HG03159 (cell line): ENCODE results near the gene SVIL.
"Not testable (repeated sequence)": the region's sequence is repeated elsewhere in the genome, so short reads cannot be mapped to it uniquely, and the experiment has no call there.

ENCODE experiments used
- ATAC-seq: cut with Tn5 transposase; IDR thresholded peaks from one replicate; pipeline ENCODE4 v1.9.1; 2021; ENCODE audit warnings: mild to moderate bottlenecking, moderate library complexity; ENCODE audit not compliant: unreplicated experiment

The SVIL gene

GRCh38 chr10:29493697-29494096, 141.1 kb downstream of the SVIL start:
- no peak for ATAC-seq

DNA sequence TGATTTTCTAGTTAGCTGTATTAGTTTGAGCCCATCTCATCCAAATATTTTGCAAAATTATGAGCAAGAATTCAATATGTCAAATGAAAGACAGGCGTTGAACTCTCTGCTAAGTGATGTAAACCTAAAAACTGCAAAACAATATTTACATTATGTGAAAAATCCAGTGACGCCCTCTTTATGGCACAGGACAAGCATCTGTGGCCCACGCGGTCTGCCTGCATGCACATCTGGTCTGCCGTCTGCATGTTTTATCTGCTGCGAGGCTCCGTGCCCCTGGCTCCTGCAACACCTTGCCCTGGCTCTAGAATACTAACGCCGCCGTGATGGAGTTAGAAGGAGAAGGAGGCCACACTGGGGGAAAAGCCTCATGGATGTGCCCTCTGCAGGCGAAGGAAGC, 142.0 kb downstream of the SVIL start:
- ATAC-seq: no peak

DNA sequence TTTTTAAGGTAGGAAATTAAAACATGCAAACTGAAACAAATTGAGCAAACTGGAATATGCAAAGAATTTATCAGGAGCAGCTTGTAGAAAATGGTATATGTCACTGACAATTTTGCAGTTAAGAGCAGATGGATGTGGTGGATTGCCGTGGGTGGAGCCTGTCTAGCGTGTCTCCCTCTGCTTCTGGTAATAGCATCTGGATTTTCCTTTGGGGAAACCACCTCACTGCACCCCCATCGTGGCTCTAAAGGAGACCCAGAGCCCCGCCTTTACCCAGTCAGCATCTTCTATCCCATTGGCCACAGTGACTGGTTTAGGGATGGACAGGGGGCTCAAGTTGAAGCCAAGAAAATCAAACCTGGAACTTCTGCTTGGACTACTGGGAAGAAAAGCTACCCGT, 142.9 kb downstream of the SVIL start:
- ATAC-seq: no peak

- ATAC-seq: not testable (repeated sequence)
Measured at GRCh38 chr10:29490781-29491280, 143.9 kb downstream of the SVIL start.

GRCh38 chr10:29488471-29488870, 146.3 kb downstream of the SVIL start:
- ATAC-seq: not testable (repeated sequence)

DNA sequence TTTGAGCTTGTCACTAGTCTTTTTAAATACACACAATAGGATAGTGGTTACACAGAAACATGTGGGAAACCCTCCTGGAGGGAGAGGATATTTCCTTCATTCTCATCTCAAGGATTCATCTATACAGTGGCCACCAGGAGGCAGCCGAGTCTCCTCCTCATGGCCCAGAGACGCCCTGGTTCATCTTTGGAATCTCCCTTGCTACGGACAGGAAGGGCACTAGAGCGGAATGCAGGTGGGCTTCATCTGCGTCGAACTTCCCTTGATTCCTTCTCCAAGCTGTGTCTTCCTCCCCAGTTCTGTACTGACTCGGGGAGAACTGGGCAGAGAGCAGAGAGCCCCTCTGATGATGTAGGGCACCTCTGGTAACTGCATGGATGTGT, 146.9 kb downstream of the SVIL start:
- ATAC-seq: not testable (repeated sequence)

- ATAC-seq: not testable (repeated sequence)
Measured at GRCh38 chr10:29487032-29487883, 147.5 kb downstream of the SVIL start.

- ATAC-seq: no peak
Measured at GRCh38 chr10:29486433-29486832, 148.3 kb downstream of the SVIL start.

- not testable (repeated sequence) for ATAC-seq
Measured at GRCh38 chr10:29484677-29485076, 150.1 kb downstream of the SVIL start.

- no peak for ATAC-seq
Measured at GRCh38 chr10:29482591-29483431, 152.0 kb downstream of the SVIL start.

DNA sequence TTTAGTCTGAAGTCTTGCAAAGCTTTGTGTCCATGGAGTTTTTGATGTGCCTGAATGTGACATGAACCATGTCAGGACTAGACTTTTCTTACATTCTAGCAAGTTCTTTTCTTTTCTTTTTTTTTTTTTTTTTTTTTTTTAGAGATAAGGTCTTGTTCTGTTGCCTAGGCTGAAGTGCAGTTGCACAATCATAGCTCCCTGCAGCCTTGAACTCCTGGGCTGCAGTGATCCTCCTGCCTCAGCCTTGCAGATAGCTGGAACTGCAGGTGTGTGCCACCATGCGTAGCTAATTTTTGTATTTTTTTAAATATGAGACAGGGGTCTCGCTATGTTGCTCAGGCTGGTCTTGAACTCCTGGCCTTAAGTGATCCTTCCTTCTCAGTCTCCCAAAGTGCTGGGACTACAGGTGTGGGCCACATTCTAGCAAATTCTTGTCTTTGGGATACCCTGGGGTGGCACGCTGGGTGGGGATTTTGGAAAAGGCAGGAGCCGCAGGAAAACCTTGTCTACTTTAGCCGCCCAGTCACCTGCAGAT, 152.8 kb downstream of the SVIL start:
- no peak for ATAC-seq

DNA sequence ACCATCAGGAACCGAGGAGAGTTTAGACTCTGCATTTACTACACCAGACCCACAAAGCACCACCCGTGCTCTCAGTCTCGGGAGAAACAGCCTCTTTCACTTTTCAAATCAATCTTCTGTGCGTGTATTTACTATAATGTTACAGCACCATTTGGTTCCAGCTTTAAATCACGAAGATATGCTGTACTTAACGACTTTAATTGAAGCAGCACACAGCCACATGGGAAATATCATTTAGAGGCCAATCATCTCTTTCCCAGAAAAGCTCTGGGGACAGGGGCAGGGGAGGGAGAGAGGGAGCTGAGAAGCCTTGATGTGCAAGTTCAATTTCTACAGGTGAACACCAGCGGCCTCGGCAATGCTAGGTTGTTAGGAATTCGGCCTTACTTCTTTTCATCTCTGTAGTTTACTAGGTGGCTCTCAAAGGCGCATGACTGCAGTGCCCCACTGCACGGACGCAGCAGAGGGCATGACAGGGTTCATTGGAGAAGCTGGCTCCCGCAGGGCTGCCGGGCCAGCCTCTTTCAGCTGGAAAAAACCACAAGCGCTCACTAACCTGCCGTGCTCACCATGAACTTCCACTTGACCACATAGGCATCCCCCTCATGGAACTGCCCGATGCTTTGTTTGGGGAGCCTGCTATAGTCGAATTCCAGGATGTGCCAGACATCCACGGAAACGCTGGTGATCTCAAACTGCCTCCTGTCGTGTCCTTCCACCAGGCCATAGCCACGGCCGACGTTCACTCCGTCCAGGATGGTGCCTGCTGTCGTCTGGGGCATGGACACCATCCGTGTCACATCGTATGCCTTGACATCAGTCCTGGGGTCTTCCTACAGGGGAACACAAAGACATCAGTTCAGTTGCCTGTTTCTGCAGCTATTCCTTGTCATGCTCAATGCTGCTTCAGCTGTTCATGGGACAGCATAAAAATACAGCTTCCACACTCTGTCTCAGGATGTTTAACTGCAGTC, 154.5 kb downstream of the SVIL start:
- no peak for ATAC-seq

- no peak for ATAC-seq
Measured at GRCh38 chr10:29479081-29479925, 155.5 kb downstream of the SVIL start.

DNA sequence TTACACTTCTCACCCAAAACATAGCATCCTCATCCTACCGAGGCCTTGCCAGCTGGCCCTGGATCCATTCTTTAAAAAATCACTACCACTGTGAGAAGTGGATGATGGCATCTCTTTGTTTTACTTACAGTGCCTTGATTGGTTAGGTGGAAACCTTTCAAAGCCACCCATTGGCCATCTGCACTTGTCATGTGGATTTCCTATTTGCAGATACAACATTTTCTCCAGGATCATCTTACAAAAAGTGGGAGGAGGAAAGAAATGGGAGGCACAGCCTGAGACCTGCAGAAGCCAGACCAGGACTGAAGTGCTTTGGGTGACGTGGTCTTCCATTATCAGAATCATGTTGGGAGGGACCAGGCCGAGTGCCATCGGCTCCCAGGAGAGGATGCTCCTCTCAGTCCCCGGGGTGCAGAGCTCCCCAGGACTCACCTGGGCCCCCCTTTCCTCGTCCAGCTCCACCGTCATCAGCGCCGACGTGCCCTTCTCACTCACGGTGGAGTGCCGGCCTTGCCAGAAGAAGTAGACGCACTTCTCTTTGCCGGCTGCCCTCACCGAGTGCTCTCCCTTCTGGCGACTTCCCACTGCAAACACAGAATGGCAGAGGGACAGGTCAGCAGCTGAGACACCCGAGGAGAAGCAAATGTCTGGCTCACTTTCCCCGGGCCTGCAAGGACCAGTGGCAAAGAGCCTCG, 161.2 kb downstream of the SVIL start:
- ATAC-seq: no peak

GRCh38 chr10:29473087-29473356, 161.7 kb downstream of the SVIL start:
- ATAC-seq: no peak

- ATAC-seq: no peak
Measured at GRCh38 chr10:29472301-29473086, 162.3 kb downstream of the SVIL start.

GRCh38 chr10:29471544-29471859, 163.3 kb downstream of the SVIL start:
- ATAC-seq: no peak

DNA sequence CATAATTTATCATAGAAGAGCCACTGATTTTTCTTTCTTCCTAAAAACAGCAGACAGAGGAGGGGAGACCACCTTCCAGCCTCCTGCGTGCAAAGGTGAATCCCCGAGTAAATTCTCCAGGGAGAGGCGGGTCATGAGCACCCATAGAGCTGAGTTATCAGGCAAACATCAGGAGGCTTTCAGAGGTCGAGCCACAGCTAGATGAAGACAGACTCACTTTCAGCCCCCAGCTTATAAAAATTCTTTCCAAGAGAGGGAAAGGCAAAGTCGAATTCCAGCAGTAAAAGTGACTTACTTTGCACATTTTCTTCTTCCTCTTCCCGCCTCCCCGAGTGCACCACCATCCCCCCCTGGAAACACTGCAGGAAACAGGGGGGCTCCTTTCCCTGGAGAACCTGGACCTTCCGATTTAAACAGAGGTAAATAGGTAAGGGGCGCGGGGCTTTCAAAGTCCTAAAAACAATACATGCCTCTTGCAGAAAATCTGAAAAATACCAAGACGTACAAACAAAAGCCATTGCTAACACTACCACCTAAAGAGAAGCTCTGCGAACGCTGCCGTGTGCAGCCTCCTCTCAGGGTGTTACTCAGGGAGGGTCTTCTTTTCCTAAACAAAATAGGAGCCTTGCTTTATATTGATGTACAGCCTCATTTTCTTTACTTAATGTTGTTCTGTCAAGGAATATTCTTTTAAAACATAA, 163.8 kb downstream of the SVIL start:
- no peak for ATAC-seq
